OCI-LY3 (cell line): Measurements from ENCODE around the gene PLAC8L1.

Experiments used
- H2AFZ ChIP-seq: fragments of 200-600, 300-600 bp; shearing (Covaris generic); 2 replicates; pipeline ENCODE4 v1.6.0; 2014; ENCODE audit warnings: antibody characterized with exemption, low read depth, low read length
- H3K27ac ChIP-seq: fragments of 200-600, 300-600 bp; sonication (generic); 2 replicates; pipeline ENCODE4 v1.5.1; 2014; ENCODE audit warnings: mild to moderate bottlenecking, low read length, moderate library complexity, mixed read lengths
- H3K27me3 ChIP-seq: fragments of 200-600, 300-600 bp; sonication (generic); 2 replicates; pipeline ENCODE4 v1.6.1; 2014; ENCODE audit warnings: low read depth, low read length, mixed read lengths
- H3K36me3 ChIP-seq: fragments of 200-600, 300-600 bp; sonication (generic); replicated peaks from 2 replicates; pipeline ENCODE3; 2014; ENCODE audit warnings: low read depth, low read length, mixed read lengths
- H3K4me1 ChIP-seq: fragments of 300-600, 200-600 bp; sonication (generic); 2 replicates; pipeline ENCODE4 v1.6.1; 2014; ENCODE audit warnings: low read length, mixed read lengths
- H3K4me2 ChIP-seq: fragments of 200-600, 300-600 bp; sonication (generic); 2 replicates; pipeline ENCODE4 v1.6.1; 2014; ENCODE audit warnings: low read length, mixed read lengths
- H3K4me3 ChIP-seq: fragments of 300-600, 200-600 bp; sonication (generic); 2 replicates; pipeline ENCODE4 v1.5.1; 2014; ENCODE audit warnings: antibody characterized with exemption, mild to moderate bottlenecking, low read length, moderate library complexity
- H3K79me2 ChIP-seq: fragments of 300-600, 200-600 bp; shearing (Covaris generic); 2 replicates; pipeline ENCODE4 v1.6.1; 2014; ENCODE audit warnings: mild to moderate bottlenecking, low read length, mixed read lengths
- H3K9ac ChIP-seq: fragments of 300-600, 200-600 bp; shearing (Covaris generic); 2 replicates; pipeline ENCODE4 v1.6.0; 2014; ENCODE audit warnings: mild to moderate bottlenecking, low read length, moderate library complexity
- H3K9me3 ChIP-seq: fragments of 200-600, 300-600 bp; shearing (Covaris generic); 2 replicates; pipeline ENCODE4 v1.6.1; 2014; ENCODE audit warnings: low read length, mixed read lengths; ENCODE audit not compliant: insufficient read depth
- H4K20me1 ChIP-seq: fragments of 200-600, 300-600 bp; sonication (generic); 2 replicates; pipeline ENCODE4 v1.6.1; 2016; ENCODE audit warnings: low read length, mixed read lengths; ENCODE audit not compliant: insufficient read depth
- CTCF ChIP-seq: fragments of 200-600, 300-600 bp; sonication (generic); IDR thresholded peaks from 2 replicates; pipeline ENCODE4 v1.5.1; 2014; ENCODE audit warnings: antibody characterized with exemption, low read length, low read depth
- EZH2phosphoT487 ChIP-seq: fragments of 200-600 bp; shearing (Covaris generic); IDR thresholded peaks from 2 replicates; pipeline ENCODE4 v1.6.1; 2018; ENCODE audit warnings: antibody characterized with exemption, mixed run types, low read depth

Gene PLAC8L1

GRCh38 chr5:146107901-146108300 lies 2.5 kb upstream of the PLAC8L1 start:
- H3K9ac ChIP-seq, result no peak overlapping the region
- no peaks in the 10 kb centered on the region for H4K20me1 ChIP-seq
- H3K4me2 ChIP-seq, result no peak overlapping the region
- no peaks in the 10 kb centered on the region for H3K9me3 ChIP-seq
- peaks cover 4% of the 10 kb centered on the region for H3K36me3 ChIP-seq
- H3K27ac ChIP-seq, result no peak overlapping the region
- no peaks in the 10 kb centered on the region for H3K4me1 ChIP-seq
- no peak overlapping the region for H3K4me3 ChIP-seq
- H3K79me2 ChIP-seq, result no peaks in the 10 kb centered on the region
- TF ChIP-seq EZH2phosphoT487 (no peak), CTCF (no peak)
- no peaks in the 10 kb centered on the region for H3K27me3 ChIP-seq
- H2AFZ ChIP-seq, result no peak overlapping the region

- Histone ChIP-seq H3K36me3 (peaks cover 4% of the 10 kb centered on the region), H3K4me2 (no peak overlapping the region)
Observed at GRCh38 chr5:146103594-146103993, 1.8 kb downstream of the PLAC8L1 start.

GRCh38 chr5:146101646-146102045 lies 3.7 kb downstream of the PLAC8L1 start:
- Histone ChIP-seq H3K4me3 (no peak overlapping the region), H3K27me3 (no peaks in the 10 kb centered on the region), H3K4me1 (no peaks in the 10 kb centered on the region), H2AFZ (no peak overlapping the region), H3K79me2 (no peaks in the 10 kb centered on the region), H3K9me3 (no peaks in the 10 kb centered on the region), H3K27ac (no peak overlapping the region), H3K9ac (no peak overlapping the region), H3K36me3 (peaks cover 4% of the 10 kb centered on the region), H4K20me1 (no peaks in the 10 kb centered on the region), H3K4me2 (no peak overlapping the region)
- TF ChIP-seq EZH2phosphoT487 (no peak), CTCF (no peak)

More at GRCh38 chr5:146103594-146103993, 1.8 kb downstream of the PLAC8L1 start:
- no peak overlapping the region for H3K27ac ChIP-seq
- H3K9me3 ChIP-seq, result no peaks in the 10 kb centered on the region
- no peaks in the 10 kb centered on the region for H4K20me1 ChIP-seq
- H3K79me2 ChIP-seq, result no peaks in the 10 kb centered on the region
- no peaks in the 10 kb centered on the region for H3K4me1 ChIP-seq
- H3K4me3 ChIP-seq, result no peak overlapping the region
- no peak overlapping the region for H3K9ac ChIP-seq
- no peak for TF ChIP-seq CTCF
- no peak for TF ChIP-seq EZH2phosphoT487
- no peak overlapping the region for H2AFZ ChIP-seq
- H3K27me3 ChIP-seq, result no peaks in the 10 kb centered on the region

- no peak overlapping the region for H3K4me2 ChIP-seq
- H3K79me2 ChIP-seq, result no peaks in the 10 kb centered on the region
- H4K20me1 ChIP-seq, result no peaks in the 10 kb centered on the region
- no peak overlapping the region for H3K27ac ChIP-seq
- H3K9me3 ChIP-seq, result no peaks in the 10 kb centered on the region
- no peak overlapping the region for H2AFZ ChIP-seq
- H3K27me3 ChIP-seq, result no peaks in the 10 kb centered on the region
- no peak for TF ChIP-seq EZH2phosphoT487
- TF ChIP-seq CTCF, result no peak
- H3K4me3 ChIP-seq, result no peak overlapping the region
- H3K9ac ChIP-seq, result no peak overlapping the region
- no peaks in the 10 kb centered on the region for H3K36me3 ChIP-seq
- no peaks in the 10 kb centered on the region for H3K4me1 ChIP-seq
Observed at GRCh38 chr5:146098047-146098446, 7.3 kb downstream of the PLAC8L1 start.
